ENCODE results near the gene GRIN3A. TPM values are rescaled to one million over a fixed set of nuclear protein-coding genes. Genes with fewer than 3 reads are reported as not detected.

GRIN3A gene
- polyA plus RNA-seq, 2 donors, result under 0.01 TPM; not detected in 1

DNA sequence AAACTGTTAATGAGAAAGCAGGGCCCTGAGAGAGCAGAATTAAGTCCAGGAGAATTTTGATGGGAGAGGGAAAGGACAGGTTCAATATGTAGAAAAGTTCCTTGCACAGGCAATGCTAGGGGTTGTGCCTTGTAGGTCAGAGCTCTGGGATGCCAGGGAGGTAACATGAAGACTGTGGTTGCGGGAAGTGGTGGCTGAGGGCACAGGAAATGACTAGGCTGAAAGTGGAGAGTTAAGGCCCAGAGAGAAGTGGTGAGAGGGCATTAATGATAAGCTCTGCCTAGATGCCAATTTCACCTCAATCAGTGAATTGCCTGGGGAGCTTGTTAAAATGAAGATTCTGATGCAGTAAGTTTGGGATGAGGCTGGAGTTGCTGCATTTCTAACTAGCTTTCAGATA lies 112.2 kb downstream of the GRIN3A start:
- no peaks in the 10 kb centered on the region for H3K36me3 ChIP-seq (ENCODE audit: control insufficient read depth in 2 of 2, insufficient read depth in 2 of 2, low read length in 1 of 2)
- 75 to 84% methylated on average over 1 of the region's 1 CpG for WGBS, 2 donors
- H3K27ac ChIP-seq (ENCODE audit: low read depth in 2 of 2, low read length in 1 of 2), result no peak overlapping the region
- H3K4me1 ChIP-seq (ENCODE audit: control insufficient read depth in 2 of 2, insufficient read depth in 2 of 2, low read length in 1 of 2), result no peaks in the 10 kb centered on the region
- no peaks in the 10 kb centered on the region for H3K9me3 ChIP-seq (ENCODE audit: control insufficient read depth in 2 of 2, insufficient read depth in 1 of 2, low read depth in 1 of 2, low read length in 1 of 2)
- no peak overlapping the region for H3K4me3 ChIP-seq (ENCODE audit: low read depth in 1 of 2, low read length in 2 of 2)
- no peaks in the 10 kb centered on the region for H3K27me3 ChIP-seq (ENCODE audit: control insufficient read depth in 1 of 2, insufficient read depth in 2 of 2, low read length in 2 of 2)

DNA sequence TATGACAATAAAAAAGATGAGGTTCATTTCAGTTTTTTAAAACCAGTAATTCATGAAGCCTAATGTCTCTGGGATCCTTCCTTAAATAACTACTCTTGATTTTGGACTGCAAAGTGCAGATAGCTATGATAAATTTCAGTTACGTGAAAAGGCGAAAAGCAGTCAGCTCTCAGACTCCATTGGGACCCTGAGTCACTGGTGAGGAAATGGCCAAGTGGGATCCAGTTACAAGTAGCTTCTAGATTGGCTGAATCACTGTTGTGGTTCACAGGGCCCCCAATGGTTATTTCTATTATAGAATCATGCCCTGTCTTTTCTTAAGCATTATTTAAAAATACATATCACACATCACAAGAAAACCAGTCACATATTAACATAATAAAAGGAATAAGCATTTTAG lies 112.6 kb downstream of the GRIN3A start:
- H3K27ac ChIP-seq (ENCODE audit: low read depth in 2 of 2, low read length in 1 of 2), result no peak overlapping the region
- WGBS, 2 donors, result 86 to 87% methylated on average over 2 of the region's 2 CpGs

DNA sequence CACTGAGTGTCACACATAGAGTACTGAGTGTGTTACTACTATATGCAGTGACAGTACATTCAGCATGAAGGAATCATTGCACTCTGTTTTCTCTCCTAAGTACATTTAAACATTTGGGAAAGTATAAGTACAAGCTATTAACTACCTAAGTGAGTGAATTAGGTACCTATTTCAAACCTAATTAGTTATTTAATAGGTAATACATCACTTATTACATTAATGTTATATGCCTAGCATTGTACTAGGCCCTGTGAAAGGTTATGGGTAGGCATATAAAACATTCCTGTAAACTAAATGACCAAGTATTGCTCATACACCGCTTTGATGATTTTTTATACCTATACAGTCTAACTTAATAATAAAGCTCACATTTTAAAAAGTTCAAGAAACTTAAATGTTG lies 118.0 kb downstream of the GRIN3A start:
- H3K4me1 ChIP-seq (ENCODE audit: control insufficient read depth in 2 of 2, insufficient read depth in 2 of 2, low read length in 1 of 2), result no peaks in the 10 kb centered on the region
- H3K27ac ChIP-seq (ENCODE audit: low read depth in 2 of 2, low read length in 1 of 2), result no peak overlapping the region
- H3K27me3 ChIP-seq (ENCODE audit: control insufficient read depth in 1 of 2, insufficient read depth in 2 of 2, low read length in 2 of 2), result no peaks in the 10 kb centered on the region
- no peaks in the 10 kb centered on the region for H3K36me3 ChIP-seq (ENCODE audit: control insufficient read depth in 2 of 2, insufficient read depth in 2 of 2, low read length in 1 of 2)
- 97 to 100% methylated on average over 1 of the region's 1 CpG for WGBS, 2 donors
- no peaks in the 10 kb centered on the region for H3K9me3 ChIP-seq (ENCODE audit: control insufficient read depth in 2 of 2, insufficient read depth in 1 of 2, low read depth in 1 of 2, low read length in 1 of 2)
- H3K4me3 ChIP-seq (ENCODE audit: low read depth in 1 of 2, low read length in 2 of 2), result no peak overlapping the region

More for the DNA sequence above, 112.6 kb downstream of the GRIN3A start:
- no peak overlapping the region for H3K4me3 ChIP-seq (ENCODE audit: low read depth in 1 of 2, low read length in 2 of 2)
- no peaks in the 10 kb centered on the region for H3K4me1 ChIP-seq (ENCODE audit: control insufficient read depth in 2 of 2, insufficient read depth in 2 of 2, low read length in 1 of 2)
- H3K9me3 ChIP-seq (ENCODE audit: control insufficient read depth in 2 of 2, insufficient read depth in 1 of 2, low read depth in 1 of 2, low read length in 1 of 2), result no peaks in the 10 kb centered on the region
- H3K36me3 ChIP-seq (ENCODE audit: control insufficient read depth in 2 of 2, insufficient read depth in 2 of 2, low read length in 1 of 2), result no peaks in the 10 kb centered on the region
- no peaks in the 10 kb centered on the region for H3K27me3 ChIP-seq (ENCODE audit: control insufficient read depth in 1 of 2, insufficient read depth in 2 of 2, low read length in 2 of 2)

DNA sequence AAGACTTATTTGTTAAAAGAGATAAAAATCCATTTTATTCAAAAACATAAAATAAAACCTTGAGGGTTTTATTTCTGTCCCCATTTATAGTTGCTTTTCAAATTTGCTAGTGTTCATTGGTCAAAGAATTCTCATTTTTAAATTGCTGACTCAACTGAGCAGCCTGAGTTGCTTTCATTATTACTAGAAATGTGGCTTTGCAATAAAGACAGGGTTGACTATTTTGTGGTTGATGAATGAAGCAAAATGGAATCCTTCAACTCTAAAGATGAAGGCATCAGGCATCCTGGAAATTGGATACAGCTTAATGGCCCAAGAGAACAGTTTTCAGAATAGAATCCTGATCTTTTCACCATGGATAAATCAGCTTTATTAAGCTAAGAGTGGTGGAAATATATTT lies 119.7 kb downstream of the GRIN3A start:
- no peaks in the 10 kb centered on the region for H3K36me3 ChIP-seq (ENCODE audit: control insufficient read depth in 2 of 2, insufficient read depth in 2 of 2, low read length in 1 of 2)
- H3K27me3 ChIP-seq (ENCODE audit: control insufficient read depth in 1 of 2, insufficient read depth in 2 of 2, low read length in 2 of 2), result no peaks in the 10 kb centered on the region
- H3K9me3 ChIP-seq (ENCODE audit: control insufficient read depth in 2 of 2, insufficient read depth in 1 of 2, low read depth in 1 of 2, low read length in 1 of 2), result no peaks in the 10 kb centered on the region
- H3K4me3 ChIP-seq (ENCODE audit: low read depth in 1 of 2, low read length in 2 of 2), result no peak overlapping the region
- no peak overlapping the region for H3K27ac ChIP-seq (ENCODE audit: low read depth in 2 of 2, low read length in 1 of 2)
- H3K4me1 ChIP-seq (ENCODE audit: control insufficient read depth in 2 of 2, insufficient read depth in 2 of 2, low read length in 1 of 2), result no peaks in the 10 kb centered on the region

DNA sequence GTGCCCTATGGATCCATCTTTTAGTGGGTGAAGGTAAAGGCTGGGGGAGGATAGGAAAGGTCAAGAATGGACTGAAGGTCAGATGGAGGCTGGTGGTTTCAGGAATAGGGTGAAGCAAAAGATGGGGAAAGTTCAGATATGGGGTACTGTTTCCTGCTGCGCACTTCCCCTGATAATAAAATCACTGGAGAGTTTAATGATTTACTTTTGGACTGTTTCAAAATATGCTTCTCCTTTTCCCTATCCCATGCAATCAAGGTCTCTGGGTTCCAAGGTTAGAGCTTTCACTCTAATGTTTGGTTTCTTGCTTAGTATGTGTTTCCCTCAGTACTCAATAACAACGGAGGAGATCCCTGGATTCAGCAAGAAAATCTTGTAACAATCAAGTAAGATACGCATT lies 132.9 kb downstream of the GRIN3A start:
- Histone ChIP-seq H3K4me3 (ENCODE audit: low read depth in 1 of 2, low read length in 2 of 2) (no peak overlapping the region), H3K36me3 (ENCODE audit: control insufficient read depth in 2 of 2, insufficient read depth in 2 of 2, low read length in 1 of 2) (no peaks in the 10 kb centered on the region), H3K4me1 (ENCODE audit: control insufficient read depth in 2 of 2, insufficient read depth in 2 of 2, low read length in 1 of 2) (no peaks in the 10 kb centered on the region), H3K9me3 (ENCODE audit: control insufficient read depth in 2 of 2, insufficient read depth in 1 of 2, low read depth in 1 of 2, low read length in 1 of 2) (no peaks in the 10 kb centered on the region), H3K27me3 (ENCODE audit: control insufficient read depth in 1 of 2, insufficient read depth in 2 of 2, low read length in 2 of 2) (no peaks in the 10 kb centered on the region), H3K27ac (ENCODE audit: low read depth in 2 of 2, low read length in 1 of 2) (no peak overlapping the region)
- 70 to 89% methylated on average over 3 of the region's 3 CpGs for WGBS, 2 donors

DNA sequence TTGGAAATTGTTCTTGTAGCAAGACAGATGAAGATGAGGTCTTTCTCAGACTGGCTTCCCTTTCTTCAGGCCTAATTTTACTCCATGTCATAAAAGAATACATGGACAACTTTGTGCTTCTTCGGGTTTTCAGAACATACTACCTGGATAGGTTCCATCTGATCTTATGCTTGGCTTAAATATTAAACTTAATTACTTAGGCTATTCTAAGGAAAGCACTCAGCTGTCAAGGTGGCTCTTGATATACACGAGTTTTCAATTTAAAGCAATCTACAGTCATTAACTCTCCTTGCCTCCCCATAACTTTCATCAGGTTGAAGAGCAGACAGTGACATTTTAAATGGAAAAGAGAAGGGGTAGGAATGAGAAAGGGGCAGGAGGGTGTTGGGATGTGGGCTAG lies 134.2 kb downstream of the GRIN3A start:
- Histone ChIP-seq H3K36me3 (ENCODE audit: control insufficient read depth in 2 of 2, insufficient read depth in 2 of 2, low read length in 1 of 2) (no peaks in the 10 kb centered on the region), H3K4me1 (ENCODE audit: control insufficient read depth in 2 of 2, insufficient read depth in 2 of 2, low read length in 1 of 2) (no peaks in the 10 kb centered on the region), H3K27me3 (ENCODE audit: control insufficient read depth in 1 of 2, insufficient read depth in 2 of 2, low read length in 2 of 2) (no peaks in the 10 kb centered on the region), H3K9me3 (ENCODE audit: control insufficient read depth in 2 of 2, insufficient read depth in 1 of 2, low read depth in 1 of 2, low read length in 1 of 2) (no peaks in the 10 kb centered on the region), H3K27ac (ENCODE audit: low read depth in 2 of 2, low read length in 1 of 2) (no peak overlapping the region), H3K4me3 (ENCODE audit: low read depth in 1 of 2, low read length in 2 of 2) (no peak overlapping the region)
- WGBS, 2 donors, result 45 to 56% methylated on average over 2 of the region's 2 CpGs

DNA sequence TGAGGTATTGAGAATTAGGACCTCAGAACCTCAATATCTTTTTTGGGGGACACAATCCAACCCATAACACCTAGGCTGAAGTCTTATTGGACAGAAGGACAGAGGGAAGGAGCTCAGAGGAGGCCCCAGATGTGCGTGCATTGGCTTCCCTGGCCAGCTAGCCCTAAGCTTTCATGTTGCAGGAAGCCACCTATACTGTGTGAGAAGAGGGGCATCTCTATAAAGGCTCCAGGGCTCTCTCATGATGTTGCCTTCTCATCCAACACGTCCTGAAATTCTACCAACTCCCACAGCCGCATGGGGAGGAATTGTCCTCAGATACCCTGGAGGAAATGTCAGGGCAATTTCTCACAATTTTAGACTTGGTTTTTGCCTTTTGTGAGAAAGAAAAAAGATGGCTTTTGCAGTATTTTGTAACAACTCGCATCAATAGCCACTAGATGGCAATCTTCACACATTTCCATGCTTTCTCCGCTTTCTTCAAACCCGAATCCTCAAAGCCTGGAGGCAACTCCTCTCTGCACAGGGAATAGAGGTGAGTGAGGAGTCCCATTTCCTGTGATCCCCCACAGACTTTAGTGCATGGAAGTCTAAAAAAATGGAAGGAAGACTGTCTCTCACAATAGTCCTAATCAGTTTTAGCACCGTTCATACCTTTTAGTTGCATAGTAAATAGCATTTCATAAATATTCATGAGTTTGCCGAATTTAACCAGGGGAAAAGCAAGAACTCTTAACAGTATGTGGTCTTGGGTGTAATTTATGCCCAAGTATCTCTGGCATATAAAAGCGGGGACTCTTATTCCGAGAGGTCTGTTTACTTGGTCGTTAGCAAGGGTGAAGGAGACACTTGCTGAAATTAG lies 136.3 kb downstream of the GRIN3A start:
- H3K9me3 ChIP-seq (ENCODE audit: control insufficient read depth in 2 of 2, insufficient read depth in 1 of 2, low read depth in 1 of 2, low read length in 1 of 2), result no peaks in the 10 kb centered on the region
- no peak overlapping the region for H3K4me3 ChIP-seq (ENCODE audit: low read depth in 1 of 2, low read length in 2 of 2)
- H3K36me3 ChIP-seq (ENCODE audit: control insufficient read depth in 2 of 2, insufficient read depth in 2 of 2, low read length in 1 of 2), result no peaks in the 10 kb centered on the region
- no peak overlapping the region for H3K27ac ChIP-seq (ENCODE audit: low read depth in 2 of 2, low read length in 1 of 2)
- WGBS, 2 donors, result 20 to 30% methylated on average over 11 of the region's 11 CpGs
- H3K4me1 ChIP-seq (ENCODE audit: control insufficient read depth in 2 of 2, insufficient read depth in 2 of 2, low read length in 1 of 2), result no peaks in the 10 kb centered on the region
- no peaks in the 10 kb centered on the region for H3K27me3 ChIP-seq (ENCODE audit: control insufficient read depth in 1 of 2, insufficient read depth in 2 of 2, low read length in 2 of 2)

DNA sequence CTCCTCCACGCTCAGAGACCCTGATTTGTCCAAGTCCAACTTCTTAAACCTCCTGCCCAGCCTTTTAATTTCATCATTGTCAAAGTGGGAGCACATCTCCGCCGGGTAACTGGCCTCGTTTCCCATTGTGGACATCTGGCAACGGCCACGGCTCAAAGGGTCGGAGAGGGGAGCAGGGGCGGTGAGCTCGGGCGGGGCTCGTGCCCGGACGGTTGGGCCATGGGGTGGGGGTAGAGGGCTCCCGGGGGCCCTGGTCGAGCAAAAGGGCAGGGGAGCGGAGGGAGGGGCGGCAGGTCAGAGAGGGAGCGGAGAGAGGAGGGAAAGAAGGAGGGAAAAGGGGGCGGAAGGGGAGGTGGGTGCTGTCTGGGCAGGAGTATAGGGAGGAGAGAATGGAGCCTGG lies 143.7 kb downstream of the GRIN3A start, which contains the start of gene PPP3R2:
Gene PPP3R2 (minus strand): TSS at position 174 of the 400 bp plus-strand sequence. CDS start 48 bp downstream, at position 126.
- no peaks in the 10 kb centered on the region for H3K4me1 ChIP-seq (ENCODE audit: control insufficient read depth in 2 of 2, insufficient read depth in 2 of 2, low read length in 1 of 2)
- H3K9me3 ChIP-seq (ENCODE audit: control insufficient read depth in 2 of 2, insufficient read depth in 1 of 2, low read depth in 1 of 2, low read length in 1 of 2), result no peaks in the 10 kb centered on the region
- no peaks in the 10 kb centered on the region for H3K27me3 ChIP-seq (ENCODE audit: control insufficient read depth in 1 of 2, insufficient read depth in 2 of 2, low read length in 2 of 2)
- H3K27ac ChIP-seq (ENCODE audit: low read depth in 2 of 2, low read length in 1 of 2), result no peak within 1 kb of the TSS
- WGBS, 2 donors, result 88 to 94% methylated on average over 19 of the region's 19 CpGs
- H3K36me3 ChIP-seq (ENCODE audit: control insufficient read depth in 2 of 2, insufficient read depth in 2 of 2, low read length in 1 of 2), result no peaks in the 10 kb centered on the region
- no peak within 1 kb of the TSS for H3K4me3 ChIP-seq (ENCODE audit: low read depth in 1 of 2, low read length in 2 of 2)

DNA sequence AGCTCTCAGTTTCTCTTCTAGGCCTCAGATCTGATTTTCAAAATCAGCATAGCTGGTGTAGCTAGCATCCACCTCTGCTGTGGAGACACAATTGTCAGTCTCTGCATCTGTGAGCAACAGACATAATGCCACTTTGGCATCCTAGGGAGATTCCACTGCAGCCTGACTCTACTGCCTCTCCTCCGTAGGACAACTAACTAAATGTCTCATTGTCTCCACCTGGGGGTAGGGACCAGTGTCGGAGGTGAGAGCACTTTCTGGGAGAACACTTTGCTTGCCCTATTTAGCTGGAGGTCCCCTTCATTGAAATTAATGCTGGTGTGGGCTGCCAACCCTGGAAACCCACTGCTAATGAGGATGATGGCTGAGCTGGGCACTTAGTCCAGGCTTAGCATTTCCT lies 145.1 kb downstream of the GRIN3A start:
- no peaks in the 10 kb centered on the region for H3K36me3 ChIP-seq (ENCODE audit: control insufficient read depth in 2 of 2, insufficient read depth in 2 of 2, low read length in 1 of 2)
- H3K27ac ChIP-seq (ENCODE audit: low read depth in 2 of 2, low read length in 1 of 2), result no peak overlapping the region
- H3K4me1 ChIP-seq (ENCODE audit: control insufficient read depth in 2 of 2, insufficient read depth in 2 of 2, low read length in 1 of 2), result no peaks in the 10 kb centered on the region
- WGBS, 2 donors, result 62 to 77% methylated on average over 2 of the region's 2 CpGs
- no peaks in the 10 kb centered on the region for H3K27me3 ChIP-seq (ENCODE audit: control insufficient read depth in 1 of 2, insufficient read depth in 2 of 2, low read length in 2 of 2)
- no peak overlapping the region for H3K4me3 ChIP-seq (ENCODE audit: low read depth in 1 of 2, low read length in 2 of 2)
- H3K9me3 ChIP-seq (ENCODE audit: control insufficient read depth in 2 of 2, insufficient read depth in 1 of 2, low read depth in 1 of 2, low read length in 1 of 2), result no peaks in the 10 kb centered on the region

DNA sequence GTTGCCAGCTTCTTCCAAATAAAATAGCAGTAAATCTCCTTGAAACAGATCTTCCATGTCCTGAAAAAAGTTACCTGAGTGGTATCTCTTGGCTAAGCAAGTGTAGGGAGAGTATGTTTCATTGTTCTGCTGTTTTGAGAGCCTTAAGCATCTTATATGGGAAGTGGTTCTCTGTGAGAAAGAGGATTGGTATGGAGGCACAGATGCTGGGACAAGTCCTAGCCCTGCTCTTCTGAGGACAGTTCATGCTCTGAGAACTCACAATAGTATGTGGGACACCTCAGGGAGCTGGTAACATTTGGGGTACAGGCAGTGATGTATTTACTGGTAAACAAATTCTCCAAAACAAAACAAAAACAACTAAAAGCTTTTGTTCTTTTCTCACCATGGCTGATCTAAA lies 145.7 kb downstream of the GRIN3A start:
- no peaks in the 10 kb centered on the region for H3K4me1 ChIP-seq (ENCODE audit: control insufficient read depth in 2 of 2, insufficient read depth in 2 of 2, low read length in 1 of 2)
- no peak overlapping the region for H3K27ac ChIP-seq (ENCODE audit: low read depth in 2 of 2, low read length in 1 of 2)
- no peak overlapping the region for H3K4me3 ChIP-seq (ENCODE audit: low read depth in 1 of 2, low read length in 2 of 2)
- no peaks in the 10 kb centered on the region for H3K9me3 ChIP-seq (ENCODE audit: control insufficient read depth in 2 of 2, insufficient read depth in 1 of 2, low read depth in 1 of 2, low read length in 1 of 2)
- no peaks in the 10 kb centered on the region for H3K36me3 ChIP-seq (ENCODE audit: control insufficient read depth in 2 of 2, insufficient read depth in 2 of 2, low read length in 1 of 2)
- no peaks in the 10 kb centered on the region for H3K27me3 ChIP-seq (ENCODE audit: control insufficient read depth in 1 of 2, insufficient read depth in 2 of 2, low read length in 2 of 2)
